Measurements from ENCODE around the gene CFAP92.

DNA sequence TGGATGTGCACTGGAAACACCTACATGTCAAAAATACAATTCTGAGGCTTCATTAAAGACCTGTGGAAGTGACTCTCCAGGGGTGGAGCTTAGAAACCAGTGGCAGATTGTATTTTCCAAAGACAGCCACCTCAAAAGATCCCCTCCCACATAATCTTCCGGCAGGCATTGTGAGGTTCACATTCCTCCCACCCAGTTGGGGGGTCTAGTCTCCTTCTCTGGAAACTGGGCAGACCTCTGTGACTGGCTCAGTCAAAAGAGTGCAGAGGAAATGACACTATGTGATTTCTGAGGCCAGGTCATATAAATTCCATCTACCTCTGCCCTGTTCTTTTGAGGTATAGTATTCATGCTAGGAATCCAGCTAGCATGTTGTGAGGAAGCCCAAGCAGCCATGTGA is 1.9 kb upstream of the CFAP92 start:
- TF ChIP-seq CTCF (IDR thresholded peaks at IDR 0.05; ENCODE audit: insufficient read depth, low read depth, low read length) (no peak), EZH2 (IDR thresholded peaks at IDR 0.05; ENCODE audit: insufficient read depth, low read length) (no peak)
